Activated T-cell treated with anti-CD3 and anti-CD28 coated beads for 1 hour (primary cell): Measurements from ENCODE around the gene C19orf12.
"Not testable (repeated sequence)": the region's sequence is repeated elsewhere in the genome, so short reads cannot be mapped to it uniquely, and the experiment has no call there.

Source experiments
- DNase-seq: peaks from one replicate; pipeline ENCODE4 v3.0.0-alpha.2; 2020; ENCODE audit warnings: low read depth

The C19orf12 gene

DNA sequence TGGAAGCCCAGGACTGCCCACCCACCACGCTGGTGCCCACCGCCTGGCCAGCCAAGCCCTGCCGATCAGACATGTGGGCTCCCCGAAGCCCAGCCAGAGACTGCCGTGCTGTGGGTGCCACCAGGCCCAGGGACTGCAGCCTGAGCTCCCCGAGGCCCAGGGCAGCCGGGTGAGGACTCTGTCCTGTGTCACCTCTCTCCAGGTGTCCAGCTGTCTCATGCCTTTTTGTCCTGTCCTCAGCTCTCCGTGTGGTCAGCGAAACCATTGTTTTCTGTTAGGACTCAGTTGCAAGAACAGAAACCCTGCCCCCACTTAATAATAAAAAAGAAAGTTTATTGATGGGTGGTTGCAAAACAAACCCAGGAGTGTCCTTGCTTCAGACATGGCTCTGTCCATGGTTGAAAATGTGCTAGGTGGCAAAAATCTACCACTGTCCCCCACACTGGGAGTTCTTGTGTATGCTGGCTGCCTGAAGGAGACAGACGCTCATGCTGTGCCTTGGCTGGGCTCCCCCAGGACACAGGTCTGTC lies 39.9 kb downstream of the C19orf12 start:
- DNase-seq: no peak

DNA sequence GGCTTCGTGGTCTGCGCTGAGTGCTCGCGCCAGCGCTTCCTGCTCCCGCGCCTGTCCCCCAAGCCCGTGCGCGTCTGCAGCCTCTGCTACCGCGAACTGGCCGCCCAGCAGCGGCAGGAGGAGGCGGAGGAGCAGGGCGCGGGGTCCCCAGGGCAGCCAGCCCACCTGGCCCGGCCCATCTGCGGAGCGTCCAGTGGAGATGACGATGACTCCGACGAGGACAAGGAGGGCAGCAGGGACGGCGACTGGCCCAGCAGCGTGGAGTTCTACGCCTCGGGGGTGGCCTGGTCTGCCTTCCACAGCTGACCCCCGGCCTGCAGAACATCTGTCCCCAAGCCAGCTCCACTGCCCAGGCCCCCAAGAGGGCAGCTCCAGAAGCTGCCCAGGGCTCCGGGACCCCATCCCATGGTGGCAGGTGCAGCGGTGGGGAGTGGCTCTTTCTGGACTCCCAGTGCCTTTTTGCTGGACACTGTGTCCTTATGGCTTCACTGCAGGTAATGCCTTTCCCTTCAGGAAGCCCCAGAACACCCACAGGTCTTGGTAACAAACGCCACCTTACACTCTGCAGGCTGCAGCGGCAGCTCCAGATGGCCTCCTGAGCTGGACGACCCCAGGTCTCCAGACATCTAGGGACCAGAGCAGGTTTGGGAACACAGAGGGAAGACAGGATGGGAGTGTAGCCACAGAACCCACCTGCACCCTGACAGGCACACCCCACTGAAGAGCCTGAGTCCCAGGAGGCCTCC lies 40.5 kb downstream of the C19orf12 start:
- DNase-seq: no peak

DNA sequence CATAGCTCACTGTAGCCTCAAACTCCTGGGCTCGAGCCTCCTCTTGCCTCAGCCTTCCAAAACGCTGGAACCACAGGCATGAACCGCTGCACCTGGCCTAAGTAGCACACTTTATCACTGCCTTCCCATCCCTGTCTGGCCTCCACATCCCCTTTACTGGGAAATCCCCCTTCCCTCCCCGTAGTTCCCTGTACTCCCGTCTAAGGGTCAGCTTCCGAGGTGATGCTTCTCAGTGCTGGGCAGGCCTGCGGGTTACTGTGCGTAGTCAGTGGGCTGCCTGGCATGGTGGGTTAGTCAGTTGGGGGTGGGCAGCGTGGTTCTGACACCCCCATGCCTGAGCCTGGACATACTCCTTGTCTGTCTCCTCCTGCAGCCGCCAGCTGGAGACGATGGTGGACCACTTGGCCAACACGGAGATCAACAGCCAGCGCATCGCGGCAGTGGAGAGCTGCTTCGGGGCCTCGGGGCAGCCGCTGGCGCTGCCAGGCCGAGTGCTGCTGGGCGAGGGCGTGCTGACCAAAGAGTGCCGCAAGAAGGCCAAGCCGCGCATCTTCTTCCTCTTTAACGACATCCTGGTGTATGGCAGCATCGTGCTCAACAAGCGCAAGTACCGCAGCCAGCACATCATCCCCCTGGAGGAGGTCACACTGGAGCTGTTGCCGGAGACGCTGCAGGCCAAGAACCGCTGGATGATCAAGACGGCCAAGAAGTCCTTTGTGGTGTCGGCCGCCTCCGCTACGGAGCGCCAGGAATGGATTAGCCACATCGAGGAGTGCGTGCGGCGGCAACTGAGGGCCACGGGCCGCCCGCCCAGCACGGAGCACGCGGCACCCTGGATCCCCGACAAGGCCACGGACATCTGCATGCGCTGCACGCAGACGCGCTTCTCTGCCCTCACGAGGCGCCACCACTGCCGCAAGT lies 41.4 kb downstream of the C19orf12 start:
- no peak for DNase-seq

DNA sequence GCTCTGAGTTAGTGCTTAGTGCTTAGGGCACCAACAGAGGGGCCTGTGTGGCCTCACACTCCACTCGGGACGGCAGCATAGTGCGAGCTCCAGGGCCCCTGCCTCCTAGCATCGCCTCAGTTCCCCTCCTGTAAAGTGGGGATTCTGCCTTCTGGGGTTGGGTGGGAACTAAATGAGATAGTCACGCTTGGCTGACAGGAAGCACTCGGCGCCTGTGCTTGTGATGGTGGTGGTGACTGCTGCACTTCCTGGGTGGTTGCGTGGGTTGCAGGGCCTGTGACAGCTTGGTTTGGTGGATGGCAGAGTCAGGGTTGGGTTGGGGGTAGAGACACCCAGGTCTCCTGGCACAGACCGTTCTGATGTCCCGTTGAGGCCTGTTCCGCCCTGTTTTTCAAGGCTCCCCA lies 42.1 kb downstream of the C19orf12 start:
- peak; percentile 77 for DNase-seq

DNA sequence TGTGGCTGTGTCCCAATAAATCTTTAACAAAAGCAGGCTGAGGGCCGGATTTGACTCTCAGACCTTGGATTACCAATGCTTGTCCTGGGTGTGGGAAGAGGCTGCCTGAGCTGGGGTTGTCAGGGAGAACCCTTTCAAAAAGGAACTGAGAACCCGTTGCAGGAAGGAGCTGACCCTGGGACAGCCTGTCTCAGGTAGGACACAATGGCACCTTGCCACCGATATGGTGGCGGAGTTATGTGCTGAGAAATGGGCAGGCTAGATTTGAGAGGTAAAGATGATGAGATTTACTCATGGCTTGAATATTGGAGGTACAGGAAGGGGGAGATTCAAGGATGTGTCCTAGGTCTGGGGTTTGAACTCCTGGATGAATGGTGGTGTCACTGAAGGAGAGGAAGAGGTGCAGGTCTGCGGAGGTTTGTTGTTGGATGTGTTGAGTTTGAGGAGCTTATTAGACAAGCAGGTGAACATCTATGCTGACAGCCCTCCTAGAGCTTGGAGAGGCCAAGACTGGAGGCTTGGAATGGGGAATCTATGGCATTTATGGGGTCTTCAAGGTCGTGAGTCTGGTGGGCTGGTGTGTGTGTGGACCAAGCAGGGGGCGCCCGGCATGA lies 42.6 kb downstream of the C19orf12 start:
- DNase-seq: no peak

DNA sequence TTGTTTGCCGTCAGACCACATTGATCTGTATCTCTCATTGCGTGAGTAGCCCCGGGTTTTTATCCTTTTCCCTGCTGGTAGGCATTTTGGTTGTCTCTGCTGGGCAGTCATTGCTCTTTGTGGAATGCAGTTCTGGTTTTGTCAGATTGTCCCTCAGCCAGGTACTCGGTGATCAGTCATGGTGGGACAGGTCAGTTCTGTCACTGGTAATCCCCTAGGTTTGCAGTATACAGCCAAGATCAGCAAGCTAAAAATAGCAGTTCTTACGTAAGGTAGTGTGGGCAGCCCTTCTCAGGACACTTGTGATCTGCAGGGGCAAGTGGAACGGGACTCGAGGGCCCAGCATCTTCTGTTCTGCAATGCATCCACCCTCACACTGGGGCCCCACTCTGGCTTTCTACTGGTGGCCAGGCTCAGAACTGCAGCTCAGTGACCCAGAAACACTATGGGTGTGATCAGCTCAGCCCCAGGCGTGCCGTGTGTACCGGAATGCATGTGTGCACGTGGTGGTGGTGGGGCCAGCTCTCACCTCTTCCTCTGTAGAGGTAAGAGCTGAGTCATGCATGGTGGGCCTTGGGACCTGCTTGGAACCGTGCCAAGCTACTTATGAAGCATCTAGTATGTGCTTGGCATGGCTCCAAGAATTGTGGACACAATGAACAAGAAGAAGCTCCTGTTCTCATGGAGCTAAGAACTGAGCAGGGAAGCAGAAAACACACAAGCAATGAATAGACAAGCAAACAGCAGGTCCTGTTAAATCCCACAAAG lies 43.5 kb downstream of the C19orf12 start:
- peak; percentile 77 for DNase-seq

DNA sequence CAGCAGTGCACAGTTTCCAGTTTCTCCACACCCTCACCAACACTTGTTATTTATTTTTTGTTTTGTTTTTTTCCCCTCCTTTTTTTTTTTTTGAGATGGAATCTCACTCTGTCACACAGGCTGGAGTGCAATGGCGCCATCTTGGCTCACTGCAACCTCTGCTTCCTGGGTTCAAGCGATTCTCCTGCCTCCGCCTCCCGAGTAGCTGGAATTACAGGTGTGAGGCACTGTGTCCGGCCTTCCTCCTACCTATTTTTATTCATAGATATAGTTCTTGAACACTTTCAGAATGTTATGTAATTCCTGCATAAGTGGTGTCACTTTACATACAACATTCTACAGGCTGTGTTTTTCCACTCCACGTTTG lies 44.1 kb downstream of the C19orf12 start:
- not testable (repeated sequence) for DNase-seq

DNA sequence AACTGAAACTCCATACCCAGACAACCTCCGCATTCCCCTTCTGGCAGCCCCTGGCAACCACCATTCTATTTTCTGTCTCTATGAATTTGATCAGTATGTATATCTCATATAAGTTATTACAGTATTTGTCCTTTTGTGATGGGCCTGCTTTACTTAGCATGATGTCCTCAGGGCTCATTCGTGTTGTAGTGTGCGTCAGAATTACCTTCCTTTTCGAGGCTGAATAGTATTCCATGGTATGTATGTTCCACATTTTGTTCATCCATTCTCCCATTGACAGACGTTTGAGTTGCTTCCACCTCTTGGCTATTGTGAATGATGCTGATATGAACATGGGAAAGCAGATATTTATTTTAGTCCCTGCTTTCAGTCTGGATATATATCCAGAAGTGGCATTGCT lies 44.8 kb downstream of the C19orf12 start:
- no peak for DNase-seq

DNA sequence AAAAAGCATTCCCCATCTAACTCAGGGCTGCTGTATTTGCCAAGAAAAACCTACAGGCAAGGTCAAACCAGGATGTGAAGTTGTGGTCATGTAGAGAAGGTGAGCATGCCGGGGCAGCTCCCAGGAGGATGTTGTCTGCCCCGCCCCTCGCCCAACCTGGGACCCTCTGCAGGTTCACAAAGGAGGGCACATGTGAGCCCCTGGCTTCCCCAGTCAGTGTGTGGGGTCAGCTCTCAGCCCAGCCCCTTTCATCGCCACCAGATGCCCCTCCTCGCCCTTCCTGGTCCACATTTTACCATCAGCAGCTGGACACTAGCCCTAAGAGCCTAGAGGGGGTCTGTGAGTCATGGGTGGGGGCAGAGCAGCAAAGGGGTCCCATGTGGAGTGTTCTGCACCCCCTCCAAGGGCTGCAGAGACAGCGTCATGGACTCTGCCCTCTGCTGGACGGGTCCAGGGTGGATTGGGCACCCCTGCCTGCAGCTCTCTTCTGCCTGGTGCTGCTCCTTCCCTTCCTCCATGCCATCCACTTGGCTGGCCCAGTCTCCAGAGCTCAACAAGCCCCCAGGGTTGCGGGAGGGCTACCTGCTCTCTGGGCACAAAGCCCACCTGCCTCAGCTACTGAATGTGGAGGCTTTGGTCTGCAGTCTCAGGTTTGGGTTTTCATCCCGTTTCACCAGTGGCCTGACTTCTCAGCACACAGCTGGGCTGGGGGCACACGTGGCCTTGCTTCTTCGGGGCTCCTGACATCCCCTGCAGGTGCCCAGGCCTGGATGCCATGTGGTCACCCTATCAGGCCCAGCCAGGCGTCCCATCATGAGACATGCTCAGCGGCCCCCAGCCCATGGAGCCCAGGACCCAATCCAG lies 46.1 kb downstream of the C19orf12 start:
- no peak for DNase-seq

DNA sequence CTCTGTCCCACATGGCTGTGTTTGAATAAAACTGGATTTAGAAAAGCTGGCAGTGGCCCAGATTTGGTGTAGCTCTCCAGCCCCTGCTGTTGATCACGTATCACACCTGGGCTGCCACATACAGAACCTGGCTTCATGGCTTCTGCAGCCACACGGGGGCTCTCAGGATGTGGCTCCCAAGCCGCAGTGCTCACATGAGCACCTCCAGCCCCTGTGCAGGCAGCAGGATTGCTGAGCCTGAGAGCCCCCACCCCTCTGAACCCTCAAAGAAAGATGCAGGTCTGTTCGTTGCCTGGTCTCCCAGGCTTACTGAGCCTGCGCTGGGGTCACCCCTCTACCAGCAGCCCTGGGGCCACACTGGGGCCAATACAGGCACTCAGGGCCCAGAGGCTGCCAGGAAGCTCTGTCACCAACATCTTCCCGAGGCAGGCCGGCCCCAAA lies 47.1 kb downstream of the C19orf12 start:
- no peak for DNase-seq

DNA sequence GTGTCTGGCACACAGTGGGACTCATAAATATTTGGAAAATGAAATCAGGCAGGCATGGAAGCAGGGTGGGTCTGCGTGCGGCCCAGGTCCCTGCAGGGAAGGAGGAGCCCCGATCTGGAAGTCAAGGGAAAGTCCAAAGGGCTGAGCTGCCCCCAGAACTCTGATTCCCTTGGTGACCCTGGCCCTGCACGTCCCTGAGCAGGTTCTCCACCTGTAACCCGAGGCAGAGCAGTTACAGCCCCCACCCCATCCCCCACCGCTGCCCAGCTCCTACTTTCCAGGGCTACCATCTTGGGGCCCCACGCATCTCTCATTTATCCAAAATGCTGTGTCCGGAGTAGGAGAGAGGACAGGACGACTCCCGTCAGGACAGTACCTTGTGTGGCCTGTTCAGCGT lies 47.7 kb downstream of the C19orf12 start:
- DNase-seq: no peak

DNA sequence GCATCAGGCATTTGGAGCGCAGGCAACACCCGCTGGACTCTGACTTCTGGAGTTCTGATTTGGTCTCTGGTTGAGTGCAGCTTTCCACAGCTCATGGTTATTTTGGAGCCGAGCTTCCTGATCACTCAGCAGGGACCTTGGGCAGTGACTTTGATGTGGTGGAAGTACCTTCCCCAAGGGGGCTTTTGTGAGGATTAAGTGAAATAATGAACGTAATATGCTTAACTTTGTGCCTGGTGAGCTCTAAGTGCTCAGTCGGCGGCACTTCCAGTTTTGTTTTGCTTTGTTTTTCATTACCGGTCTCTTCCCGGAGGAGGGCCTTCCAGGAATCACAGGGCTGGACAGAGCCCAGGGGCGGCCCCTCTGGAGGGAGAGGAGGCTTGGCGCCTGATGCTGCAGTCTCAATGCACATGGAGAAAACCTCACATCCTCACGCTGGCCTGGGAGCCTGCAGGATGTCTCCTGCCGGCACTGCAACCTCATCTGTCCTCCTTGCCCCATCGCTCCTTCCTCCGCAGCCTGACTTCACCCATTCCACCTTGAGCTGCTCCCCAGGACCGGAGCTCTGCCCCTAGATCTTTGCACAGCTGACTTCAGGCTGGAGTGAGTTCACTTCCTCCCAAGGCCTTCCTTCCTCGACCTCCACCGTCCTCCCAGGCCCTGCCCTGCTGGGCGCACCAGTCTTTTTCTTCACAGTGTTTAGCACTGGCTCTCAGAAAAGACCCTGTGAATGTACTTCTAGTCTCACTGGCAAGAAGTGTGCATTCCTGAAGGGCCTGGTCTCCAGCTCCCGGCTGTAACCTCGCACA lies 48.3 kb downstream of the C19orf12 start:
- DNase-seq: no peak

DNA sequence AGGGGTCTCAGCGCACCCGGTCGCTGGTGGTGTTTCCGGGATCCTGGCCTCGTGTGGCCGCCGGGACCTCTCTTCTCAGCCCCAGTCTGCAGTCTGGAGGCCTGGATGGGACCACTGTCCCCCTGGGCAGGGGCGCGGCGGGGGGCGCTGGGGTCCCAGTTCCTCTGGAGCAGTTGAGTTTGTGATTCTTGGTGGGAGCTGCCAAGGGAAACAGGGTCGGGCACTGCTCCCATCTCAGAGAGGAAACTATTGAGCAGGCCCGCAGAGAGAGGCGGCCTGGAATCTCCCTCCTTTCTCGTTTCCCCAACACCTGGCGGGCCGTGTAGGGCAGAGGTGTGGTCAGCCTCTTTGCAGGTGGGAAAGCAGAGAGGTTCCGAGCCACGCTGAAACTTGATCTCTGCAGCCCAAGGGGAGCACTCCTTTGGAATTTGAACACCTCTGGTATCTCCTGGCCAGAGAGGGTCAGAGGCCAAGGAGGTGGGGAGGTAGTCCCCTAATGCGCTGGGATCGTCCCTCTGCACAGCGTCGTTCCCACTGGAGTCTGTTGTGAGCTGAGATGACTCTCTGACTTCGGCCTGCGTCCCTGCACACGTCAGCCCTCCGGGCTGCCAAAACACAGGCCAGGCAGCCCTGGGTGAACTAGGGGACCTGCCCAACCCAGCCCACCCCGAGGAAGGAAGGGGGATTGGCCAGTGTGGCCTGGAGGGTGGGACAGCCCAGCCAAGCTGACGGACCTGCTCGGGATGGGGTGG lies 49.1 kb downstream of the C19orf12 start:
- no peak for DNase-seq

DNA sequence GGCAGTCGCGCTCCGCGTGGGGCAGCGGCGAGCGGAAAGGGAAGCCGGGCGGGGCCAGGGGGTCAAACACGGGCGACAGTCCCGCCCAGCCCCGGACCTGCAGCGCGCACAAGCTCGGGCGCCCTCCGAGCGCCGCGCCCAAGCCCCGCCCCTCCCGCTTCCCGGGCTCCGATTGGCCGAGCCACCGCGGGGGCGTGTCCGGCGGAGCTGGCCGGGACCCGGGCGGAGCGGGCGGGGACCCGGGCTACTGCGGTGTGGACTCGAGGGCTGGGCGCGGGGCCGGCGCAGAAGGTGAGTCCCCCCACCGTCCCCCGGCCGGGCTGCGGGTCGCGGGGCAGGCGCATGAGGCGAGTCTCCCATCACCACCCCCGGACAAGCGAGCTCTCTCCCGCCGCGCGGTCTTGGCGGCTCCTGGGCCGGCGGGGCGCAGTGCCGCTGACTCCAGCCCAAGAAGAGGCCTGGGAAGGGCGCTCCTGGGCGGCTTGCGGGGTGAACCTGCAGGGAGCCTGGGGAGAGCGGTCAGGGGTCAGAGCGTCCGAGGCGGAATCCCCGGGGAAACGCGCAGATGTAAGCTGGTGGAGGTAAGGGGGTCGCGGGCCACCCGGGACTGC lies 49.7 kb downstream of the C19orf12 start, which contains the start of gene PLEKHF1:
Gene PLEKHF1 (plus strand): TSS at position 247 of the 611 bp plus-strand sequence. CDS start 8,379 bp downstream, outside the sequence.
- DNase-seq: peak; percentile 79

DNA sequence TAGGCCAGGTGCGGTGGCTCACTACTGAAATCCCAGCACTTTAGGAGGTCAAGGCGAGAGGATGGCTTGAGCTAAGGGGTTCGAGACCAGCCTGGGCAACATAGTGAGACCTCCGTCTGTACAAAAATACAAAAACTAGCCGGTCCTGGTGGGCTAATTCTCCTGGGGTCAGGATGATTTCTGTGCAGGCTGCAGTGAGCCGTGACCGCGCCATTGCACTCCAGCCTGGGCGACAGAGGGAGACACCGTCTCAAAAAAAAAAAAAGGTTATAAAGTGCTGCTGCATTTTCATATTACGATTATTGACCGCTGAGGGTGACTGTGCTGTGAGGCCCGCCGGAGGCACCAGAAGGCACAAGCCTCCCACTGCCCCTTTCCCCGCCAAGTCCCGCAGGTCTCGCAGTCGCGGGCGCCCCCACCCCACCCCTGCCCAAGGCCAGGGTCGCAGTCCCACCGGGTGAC lies 50.3 kb downstream of the C19orf12 start:
- no peak for DNase-seq

DNA sequence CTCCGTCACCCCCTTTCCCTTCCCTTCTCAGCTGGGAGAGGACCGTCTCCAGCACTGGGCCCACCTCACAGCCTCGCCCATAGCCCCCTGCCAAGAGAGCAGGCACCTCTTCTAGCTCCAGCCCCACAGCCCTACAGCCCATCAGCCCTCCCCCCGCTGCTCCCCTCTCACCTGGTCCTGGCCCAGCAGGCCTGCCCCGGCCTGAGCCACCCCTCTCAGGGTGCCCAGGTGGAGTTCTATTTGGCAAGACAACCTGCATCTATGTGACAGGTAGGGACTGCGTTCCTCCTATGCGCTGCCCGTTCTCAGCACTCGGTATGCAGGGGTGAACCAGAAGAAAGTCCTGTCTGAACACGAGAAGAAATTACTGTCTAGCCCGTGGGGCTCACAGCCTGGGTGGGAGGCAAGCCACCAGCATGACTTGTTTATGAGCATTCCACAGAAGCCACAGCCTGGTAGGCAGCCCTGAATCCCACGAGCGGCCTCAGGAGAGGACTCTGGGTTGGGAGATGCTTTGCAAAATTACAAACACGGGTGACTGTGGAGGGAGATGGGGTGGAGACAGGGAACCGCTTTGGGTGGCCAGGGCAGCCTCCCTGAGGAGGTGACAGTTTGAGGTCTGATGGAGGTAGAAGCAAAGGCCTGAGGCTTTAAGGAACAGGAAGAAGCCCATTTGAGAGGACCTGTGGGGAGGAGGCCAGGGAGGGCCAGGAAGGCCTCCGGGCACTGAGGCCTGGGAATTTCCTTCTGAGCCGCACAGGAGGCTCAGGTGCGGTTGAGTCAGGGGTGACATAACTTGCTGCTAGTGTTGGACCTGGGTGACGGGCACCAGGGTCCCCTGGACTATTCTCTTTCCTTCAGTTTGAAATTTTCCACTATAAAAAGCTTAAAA lies 51.0 kb downstream of the C19orf12 start:
- DNase-seq: no peak

DNA sequence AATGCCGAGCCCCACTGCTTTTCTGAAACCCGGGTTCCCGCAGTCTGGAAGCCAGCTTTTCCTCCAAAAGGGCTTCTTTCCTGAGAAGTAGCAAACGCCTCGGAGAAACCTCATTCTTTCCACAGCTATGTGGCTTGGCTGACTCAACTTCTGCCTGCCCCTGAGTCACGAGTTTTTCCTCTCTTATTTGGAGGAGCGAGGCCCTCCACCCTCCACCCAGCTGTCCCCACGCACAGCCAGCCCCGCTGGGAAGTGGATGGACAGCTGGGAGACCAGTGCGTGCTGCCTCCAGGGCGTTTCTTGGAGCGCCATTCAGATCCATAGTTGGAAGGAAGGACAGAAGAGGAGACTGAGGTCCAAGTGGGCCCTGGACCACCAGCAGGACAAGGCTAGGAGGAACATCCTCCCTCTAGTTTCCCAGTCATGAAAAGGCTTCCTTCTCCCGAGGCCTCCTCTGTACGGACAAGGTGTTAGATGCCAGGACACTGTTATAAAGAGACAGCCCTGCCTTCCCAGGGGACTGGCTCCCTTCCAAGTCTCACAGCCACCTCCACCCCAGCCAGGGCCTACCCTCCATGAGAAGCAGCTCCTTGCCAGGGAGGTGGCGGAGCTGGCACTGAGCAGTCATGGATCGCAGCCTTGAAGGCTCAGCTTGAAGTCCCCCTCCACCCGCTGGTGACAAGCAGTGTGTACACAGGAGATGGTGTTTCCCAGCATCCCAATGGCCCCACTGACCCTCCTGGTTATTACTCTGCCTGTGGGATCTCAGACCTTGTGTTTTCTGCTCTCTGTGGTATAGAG lies 52.3 kb downstream of the C19orf12 start:
- no peak for DNase-seq
